Measurements from ENCODE around the gene SLC7A6OS.

SLC7A6OS gene

DNA sequence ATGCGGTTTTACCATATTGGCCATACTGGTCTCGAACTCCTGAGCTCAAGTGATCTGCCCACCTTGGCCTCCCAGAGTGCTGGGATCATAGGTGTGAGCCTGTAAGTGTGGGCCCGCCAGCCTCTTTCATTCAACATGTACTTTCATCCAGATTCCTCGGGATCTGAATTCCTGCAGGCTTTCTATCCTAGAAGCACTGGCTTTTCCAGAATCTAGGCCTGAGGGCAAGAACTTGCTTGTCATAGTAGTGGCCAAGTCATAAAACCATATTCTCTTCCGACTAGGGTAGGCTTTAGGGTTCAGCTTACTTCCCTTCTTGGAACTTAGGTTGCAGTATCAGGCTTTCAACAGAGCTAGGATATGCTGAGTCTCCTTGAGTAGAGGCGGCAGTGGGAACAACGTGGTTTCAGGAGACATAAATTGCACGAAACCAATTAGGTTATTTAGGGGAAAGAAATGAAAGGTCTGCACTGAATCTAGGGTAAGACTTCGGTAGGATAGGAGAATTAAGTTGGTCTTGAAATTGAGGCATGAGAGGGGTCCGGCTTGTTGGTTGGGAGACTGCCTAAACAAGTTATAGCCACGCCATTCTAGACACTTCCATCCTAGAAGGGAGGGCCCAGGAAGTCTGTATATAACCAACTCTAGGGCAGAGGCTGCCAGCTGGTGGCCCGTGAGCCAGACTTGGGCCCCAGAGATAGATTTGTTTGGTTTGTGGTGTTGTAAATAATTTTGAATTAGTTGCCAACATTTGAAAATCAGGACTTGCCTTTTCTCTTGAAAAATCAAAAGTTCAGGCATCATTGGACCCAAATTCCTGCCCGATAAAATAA, 30.8 kb downstream of the SLC7A6OS start:
- no peak for DNase-seq (ENCODE audit: low spot score)

DNA sequence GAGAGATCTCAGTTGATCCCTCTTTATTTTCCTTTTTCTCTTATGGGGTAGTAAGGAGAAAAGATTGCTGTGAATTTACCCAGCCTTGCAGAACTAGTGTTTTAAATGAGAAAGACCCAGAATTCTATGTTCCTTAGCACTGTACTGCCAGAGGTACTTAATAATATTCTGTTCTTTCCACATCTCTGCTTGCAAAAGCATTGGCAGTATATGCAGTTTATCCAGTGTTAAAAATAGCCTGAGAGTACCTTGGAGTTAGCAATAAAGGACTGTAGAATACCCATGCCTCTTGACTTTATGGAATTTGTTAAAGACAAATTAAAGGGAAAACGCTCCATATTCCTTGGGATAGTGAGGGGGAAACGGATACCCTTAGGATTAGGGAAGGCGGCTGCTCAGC, 34.5 kb downstream of the SLC7A6OS start:
- no peak for DNase-seq (ENCODE audit: low spot score)

DNA sequence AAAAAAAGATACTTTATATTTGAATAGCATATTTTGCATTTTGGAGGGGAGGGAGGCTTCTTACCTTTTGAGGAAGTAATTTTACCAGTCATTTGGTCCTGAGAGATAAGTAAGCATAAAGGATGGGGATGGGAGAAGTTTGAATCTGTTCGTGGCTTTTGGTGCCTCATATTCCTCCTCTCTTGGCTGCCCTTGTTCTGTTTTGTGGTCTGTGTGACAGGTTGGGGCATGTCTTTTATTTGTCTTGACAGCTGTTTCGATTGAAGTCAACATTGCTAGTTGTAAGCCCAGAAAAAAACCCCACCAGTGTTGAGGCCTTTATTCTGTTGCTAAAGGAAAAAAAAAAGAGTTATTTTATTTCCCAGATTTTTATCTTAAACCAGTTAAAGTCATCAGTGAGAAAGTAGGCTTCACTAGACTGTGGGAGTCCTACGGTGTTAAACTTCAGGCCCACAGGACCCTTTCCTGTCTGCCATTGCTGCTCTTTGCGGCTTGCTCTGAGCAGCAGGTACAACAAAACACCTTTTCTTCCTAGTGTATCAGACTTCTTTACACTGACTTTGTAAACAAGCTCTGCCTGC, 35.0 kb downstream of the SLC7A6OS start:
- peak; percentile 73 for DNase-seq (ENCODE audit: low spot score)

DNA sequence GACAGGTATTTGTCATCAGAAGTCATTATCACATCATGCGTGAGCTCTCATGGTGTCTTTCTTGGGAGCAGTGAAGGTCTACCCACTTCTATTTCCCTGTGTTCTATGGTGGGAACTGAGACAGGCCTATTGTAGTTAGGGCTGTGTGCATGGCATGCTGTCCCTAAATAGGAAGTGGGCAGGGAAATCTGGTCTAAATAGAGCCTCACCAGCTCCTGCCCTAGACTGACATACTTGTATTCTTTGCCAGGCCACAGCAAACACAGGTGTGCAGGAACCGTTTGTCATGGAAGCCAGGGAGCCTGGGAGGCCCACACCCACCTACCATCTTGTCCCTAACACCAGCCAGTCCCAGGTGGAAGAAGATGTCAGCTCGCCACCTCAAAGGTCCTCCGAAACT, 36.3 kb downstream of the SLC7A6OS start:
- no peak for DNase-seq (ENCODE audit: low spot score)

DNA sequence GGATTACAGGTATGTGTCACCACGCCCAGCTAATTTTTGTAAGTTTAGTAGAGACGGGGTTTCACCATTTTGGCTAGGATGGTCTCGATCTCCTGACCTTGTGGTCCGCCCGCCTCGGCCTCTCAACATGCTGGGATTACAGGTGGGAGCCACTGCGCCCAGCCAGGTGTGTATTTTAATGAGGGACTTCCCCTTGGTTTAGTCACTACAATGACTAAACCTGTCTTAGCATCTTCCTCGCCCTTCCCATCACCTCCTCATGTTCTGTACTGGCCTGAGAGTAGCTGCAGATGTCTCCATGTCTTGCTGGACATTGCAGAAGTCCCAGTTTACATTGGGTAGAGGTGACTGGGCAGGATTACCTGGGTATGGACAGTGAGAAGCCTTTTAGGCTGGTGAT, 36.9 kb downstream of the SLC7A6OS start:
- DNase-seq (ENCODE audit: low spot score): peak; percentile 29

DNA sequence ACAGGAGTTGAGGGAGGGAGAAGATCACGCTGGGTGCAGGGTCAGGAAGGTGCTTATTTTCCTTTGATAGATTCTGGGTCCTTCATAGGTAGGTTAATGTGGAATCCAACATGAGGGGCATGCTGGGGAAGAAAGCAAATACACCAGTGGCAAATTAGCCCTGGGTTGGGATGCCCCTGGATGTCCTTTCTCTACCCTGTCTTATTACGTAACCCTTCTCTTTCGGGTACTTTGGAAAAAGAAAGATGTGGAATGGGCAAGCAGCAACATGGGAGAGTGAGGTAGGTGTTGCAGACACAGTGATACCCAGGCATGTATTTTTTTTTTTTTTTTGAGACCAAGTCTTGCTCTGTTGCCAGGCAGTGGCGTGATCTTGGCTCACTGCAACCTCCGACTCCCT, 37.3 kb downstream of the SLC7A6OS start:
- DNase-seq (ENCODE audit: low spot score): no peak

DNA sequence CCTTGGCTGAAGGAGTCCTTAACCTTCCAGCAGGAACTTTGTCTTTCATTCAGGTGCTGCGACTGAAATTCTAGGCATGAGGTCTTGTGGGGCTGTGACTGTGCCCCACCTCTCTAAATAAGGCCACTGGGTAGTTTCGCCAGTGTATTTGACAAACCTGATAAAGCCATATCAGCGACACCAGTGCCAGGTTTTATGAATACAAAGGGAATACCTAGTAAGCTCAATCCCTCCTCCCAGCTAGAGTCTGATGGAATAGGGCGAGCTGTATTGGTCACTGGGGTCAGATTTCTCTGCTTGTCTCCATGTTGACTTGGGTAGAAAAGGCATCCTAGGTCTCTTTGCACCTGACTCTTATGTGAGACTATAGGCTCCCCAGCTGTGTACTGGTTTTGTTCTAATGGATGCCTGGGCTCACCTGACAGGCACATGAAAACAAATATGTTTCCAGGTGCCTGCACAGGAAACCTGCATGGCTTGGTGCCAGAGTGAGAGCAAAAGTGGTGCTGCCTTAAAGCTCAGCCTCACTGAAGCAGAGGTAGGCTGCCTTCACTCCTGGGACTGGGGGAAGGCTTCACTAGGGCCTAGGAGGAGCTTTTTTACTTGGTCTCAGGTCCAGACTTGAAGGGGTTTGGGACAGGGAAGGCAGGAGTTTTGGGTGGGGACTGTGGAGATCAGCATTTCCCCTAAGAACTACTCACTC, 38.1 kb downstream of the SLC7A6OS start:
- DNase-seq (ENCODE audit: low spot score): peak; percentile 64

DNA sequence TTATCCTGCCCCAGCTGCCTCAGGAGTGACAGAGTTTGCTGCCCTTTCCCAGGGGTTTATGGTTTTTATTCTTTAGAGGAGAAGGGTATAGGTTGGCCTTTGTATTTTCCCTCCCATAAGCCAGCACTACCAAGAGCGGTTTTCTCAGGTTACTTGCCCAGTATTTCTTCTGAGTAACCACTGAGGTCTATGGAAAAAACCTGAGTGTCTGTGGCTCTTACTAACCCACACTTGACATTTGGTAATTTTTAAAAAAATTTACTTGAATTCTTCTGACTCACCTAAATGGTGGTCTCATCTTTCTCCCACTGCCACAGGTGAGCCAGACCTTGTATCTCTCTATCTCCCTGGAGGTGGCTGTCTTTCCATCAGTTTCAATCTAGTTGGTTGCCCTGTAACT, 40.4 kb downstream of the SLC7A6OS start:
- DNase-seq (ENCODE audit: low spot score): peak; percentile 63

DNA sequence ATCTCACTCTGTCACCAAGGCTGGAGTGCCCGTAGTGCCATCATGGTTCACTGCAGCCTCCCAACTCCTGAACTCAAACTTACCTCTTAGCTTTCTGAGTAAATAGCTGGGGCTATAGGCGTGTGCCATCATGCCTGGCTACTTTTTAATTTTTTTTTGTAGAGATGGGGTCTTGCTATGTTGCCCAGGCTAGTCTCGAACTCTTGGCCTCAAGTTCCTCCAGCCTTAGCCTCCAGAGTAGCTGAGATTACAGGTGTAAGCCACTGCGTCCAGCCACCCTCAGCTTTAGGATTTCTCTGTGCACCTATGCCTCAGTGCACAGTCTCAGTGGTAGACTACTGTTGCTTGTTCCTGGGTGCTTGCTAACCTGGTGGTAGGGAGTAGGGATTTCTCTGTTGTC, 41.0 kb downstream of the SLC7A6OS start:
- DNase-seq (ENCODE audit: low spot score): no peak

DNA sequence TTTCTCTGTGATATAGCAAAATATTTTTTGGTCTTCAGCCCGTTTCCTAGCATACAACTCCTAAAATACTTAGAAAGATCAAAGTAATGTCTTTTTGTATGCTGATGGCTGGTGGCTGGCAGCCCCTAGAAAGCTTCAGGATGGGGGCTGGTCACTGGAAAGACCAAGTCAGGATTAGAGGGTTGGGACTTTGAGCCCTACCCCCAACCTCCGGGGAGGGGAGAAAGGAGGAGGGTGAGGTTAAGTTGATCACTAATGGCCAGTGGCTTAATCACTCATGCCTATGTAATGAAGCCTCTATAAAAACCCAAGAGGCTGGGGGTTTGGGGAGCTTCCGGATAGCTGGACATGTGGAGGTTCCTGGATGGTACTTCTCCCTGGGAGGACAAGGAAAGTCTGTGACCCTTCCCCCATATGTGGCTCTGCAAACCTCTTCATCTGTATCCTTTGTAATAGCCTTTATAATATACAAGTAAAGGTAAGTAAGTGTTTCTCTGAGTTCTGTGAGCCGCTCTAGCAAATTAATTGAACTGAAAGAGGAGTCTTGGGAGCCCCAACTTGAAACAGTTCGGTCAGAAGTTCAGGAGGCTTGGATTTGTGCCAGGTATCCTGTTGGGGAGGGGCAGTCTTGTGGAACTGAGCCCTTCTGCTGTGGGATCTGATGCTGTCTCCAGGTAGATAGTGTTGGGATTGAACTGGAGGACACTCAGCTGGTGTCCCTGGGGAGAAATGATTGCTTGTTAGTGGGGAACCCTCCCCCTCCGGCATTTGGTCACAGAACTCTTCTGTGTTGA, 42.9 kb downstream of the SLC7A6OS start:
- no peak for DNase-seq (ENCODE audit: low spot score)

DNA sequence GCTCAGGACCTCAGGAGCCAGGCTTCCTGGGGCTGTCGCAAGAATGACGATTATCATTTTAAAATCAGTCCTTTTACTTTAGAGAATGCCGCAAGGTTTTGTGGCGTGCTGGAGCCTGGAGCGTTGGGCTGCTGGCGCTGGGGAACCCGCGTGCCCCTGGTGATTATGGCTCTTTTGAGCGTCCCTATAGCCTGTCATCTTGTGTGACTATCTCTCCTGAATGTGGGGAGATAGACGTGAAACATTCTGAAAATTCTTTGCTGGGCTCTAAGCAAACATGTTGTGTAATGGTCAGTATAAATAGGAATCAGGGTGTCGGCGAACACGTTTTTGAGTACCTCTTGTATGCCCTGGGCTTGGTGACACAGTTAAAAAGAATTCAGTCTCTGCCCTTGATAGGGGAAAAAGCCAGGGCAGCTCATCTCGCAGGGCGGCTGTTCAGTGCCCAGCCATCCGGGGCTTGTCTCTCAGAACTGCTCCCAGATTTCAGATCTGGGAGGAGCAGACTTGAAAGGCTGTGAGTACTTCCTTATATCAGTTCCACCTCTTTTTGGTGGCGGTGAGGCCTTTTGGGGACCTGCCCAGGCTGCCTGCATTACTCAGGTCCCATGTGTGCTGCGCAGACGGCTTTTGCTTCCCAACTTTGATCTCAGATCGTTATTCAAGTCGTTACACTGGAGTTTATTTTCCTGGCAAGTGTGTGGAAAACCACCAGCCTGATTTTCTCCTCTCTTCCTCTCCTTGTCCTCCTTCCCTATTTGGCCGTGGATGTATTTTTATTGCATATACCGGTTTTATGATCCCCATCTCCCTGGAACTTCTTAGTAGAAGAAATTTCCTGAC, 45.4 kb downstream of the SLC7A6OS start:
- peak; percentile 57 for DNase-seq (ENCODE audit: low spot score)

DNA sequence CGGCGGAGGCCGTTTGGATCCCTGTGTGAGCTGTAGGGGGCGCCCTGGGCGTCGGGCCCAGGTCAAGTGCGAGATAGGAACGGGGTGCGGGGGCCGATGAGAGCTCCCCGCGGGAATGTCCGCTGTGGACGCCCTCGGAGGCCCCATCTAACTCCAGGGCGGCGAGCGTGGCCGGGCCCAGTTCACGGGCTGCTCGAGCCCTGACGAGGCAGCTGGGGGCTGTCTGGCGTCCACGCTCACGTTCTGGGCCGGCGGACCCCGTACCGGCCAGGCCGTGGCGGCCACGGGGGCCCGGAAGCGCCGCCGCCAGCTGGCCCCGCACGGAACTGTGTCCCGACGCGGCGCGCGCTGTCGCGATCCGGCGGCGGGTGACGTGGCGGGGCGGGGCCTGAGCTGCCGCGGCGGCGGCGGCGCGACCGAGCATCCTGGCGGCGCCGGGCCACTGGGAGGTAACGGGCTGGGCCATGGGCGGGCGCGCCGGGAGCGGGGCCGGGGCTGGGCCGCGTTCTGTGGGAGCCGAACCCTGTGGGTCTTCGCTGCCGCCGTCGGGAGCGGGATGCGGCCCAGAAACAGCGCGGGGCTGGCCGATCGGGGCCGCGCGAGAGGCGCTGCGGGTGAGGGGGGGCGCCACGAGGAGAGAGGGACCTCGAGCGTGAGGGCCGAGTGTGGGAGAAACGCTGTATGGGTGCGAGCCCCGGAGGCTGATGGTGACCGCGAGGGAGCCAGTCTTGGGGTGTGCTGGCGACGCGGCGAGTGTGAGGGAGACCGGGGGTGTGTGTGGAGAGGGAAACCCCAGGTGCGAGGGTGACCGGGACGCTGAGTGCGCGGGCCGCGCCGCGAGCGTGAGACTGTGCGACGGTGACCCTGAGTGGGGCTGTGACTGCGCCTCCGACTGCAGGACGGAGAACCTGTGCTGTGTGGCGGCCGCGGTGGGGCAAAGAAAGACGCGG, 46.3 kb downstream of the SLC7A6OS start, which contains the start of gene SLC7A6:
Gene SLC7A6 (plus strand): TSS at position 399 of the 950 bp plus-strand sequence. CDS start 10,201 bp downstream, outside the sequence.
- peak; percentile 83 for DNase-seq (ENCODE audit: low spot score)

DNA sequence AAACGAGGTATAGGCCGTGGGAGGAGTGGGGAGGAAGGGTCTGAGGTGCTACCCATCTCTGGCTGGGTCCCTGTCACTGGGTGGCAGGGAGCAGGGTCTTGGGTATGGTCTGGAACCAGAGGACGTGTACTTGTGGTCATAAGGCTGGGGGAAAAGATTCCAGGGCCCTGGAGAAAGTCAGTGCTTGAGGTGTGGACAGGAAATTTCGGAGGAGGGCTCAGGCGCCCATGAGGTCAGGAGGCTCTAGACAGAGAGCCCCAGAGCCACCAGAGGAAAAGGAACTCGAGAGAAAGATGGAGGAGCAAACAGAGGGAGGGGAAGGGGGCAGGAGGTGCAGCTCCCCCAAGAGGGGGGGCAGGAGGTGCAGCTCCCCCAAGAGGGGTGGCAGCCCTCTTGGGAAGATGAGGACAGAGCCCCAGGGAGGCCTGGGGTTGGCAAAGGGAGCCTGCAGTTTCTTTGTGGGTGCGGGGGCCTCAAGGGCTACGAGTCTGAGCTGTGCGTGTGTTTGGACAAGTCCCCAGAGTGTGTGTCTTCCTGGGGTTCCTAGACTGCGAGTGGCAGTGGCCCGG, 47.1 kb downstream of the SLC7A6OS start:
- DNase-seq (ENCODE audit: low spot score): no peak

DNA sequence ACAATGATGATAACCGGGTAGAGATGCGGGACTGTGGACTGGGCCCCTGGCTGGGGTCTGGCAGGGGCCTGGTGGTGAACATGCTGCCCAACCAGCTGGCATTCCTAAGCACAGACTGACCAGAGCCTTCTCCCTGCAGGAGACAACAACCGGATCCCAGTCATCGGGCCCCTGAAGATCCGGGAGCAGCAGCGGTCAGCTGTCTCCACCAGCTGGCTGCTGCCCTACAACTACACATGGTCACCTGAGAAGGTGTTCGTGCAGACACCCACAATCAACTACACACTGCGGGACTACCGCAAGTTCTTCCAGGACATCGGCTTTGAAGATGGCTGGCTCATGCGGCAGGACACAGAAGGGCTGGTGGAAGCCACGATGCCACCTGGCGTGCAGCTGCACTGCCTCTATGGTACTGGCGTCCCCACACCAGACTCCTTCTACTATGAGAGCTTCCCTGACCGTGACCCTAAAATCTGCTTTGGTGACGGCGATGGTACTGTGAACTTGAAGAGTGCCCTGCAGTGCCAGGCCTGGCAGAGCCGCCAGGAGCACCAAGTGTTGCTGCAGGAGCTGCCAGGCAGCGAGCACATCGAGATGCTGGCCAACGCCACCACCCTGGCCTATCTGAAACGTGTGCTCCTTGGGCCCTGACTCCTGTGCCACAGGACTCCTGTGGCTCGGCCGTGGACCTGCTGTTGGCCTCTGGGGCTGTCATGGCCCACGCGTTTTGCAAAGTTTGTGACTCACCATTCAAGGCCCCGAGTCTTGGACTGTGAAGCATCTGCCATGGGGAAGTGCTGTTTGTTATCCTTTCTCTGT, 51.5 kb downstream of the SLC7A6OS start:
- no peak for DNase-seq (ENCODE audit: low spot score)

DNA sequence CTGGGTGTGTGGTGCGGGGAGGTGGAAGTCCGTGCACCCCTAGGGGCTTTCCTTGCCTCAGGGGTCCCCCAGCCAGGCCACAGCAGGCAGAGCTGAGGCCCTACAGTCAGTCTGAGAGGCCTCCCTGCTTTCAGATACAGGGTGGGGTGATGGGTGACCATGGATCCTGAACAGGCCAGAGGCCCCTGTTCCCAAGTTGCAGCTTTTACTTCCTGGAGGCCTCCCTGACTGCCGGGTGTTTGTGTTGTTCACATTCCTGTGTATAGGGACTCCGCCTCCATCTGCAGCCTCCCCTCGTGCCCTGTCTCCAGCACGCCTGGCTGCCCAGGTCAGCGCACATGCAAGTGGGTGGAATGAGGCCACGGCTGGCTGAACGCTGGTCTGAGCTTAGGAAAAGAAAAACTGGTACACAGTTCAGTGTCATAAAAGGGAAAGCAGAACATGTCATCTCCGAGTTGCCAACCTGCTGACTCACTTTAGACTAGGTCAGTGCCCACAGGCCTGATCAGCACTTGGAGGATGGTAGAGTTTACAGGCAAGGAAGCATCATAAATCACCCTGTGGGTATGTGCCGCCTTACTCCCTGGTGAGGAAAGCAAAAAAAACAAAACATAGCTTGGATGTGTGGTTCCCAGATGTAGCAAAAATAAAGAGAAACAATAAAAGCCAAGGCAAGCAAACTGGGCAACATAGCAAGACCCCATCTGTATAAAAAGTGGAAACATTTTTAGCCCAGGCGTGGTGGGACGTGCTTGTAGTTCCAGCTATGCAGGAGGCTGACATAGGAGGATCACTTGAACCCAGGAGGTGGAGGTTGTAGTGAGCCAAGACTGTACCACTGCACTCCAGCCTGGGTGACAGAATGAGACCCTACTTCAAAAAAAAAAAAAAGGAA, 52.6 kb downstream of the SLC7A6OS start:
- DNase-seq (ENCODE audit: low spot score): no peak

DNA sequence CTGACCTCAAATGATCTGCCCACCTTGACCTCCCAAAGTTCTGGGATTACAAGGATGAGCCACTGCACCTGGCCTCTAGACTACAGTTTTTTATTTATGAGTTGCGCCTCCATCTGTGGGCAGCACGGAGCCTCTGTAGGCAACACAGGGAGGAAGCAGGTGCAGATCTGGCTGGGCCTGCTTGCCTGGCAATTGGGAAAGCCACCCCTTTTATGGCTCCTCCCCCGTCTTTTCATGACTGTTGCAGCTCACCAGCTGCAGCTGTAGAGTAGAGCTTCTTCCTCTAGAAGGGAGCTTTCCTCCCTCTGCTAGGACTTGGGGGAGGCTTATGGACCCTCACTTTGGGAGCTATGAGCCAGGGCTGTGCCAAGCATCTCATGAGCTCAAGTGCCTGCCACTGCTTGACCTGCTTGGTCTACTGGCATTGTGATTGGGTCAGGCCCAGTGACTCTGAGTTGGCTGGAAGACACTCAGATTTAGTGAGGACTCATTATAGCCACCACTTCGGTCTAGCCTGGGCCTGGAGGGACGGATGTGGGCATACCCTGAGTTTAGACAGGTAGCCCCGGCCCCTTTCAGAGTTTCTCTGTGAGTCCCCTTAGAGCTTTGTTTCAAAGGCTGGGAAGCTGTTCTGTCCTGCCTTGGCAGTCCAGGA, 53.4 kb downstream of the SLC7A6OS start:
- no peak for DNase-seq (ENCODE audit: low spot score)

DNA sequence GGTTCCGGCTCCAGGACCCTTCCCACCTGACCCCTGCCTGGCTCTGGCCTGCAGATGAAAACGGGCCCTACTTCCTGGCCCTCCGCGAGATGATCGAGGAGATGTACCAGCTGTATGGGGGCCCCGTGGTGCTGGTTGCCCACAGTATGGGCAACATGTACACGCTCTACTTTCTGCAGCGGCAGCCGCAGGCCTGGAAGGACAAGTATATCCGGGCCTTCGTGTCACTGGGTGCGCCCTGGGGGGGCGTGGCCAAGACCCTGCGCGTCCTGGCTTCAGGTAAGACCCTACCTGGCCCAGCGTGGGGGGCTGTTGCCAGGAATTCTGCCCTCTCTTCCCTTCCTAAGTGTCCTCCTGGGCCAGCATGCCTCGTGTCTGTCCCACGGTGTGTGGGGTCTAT, 55.0 kb downstream of the SLC7A6OS start:
- DNase-seq (ENCODE audit: low spot score): no peak
